ENCODE results near the gene SDR9C7.
"Not testable (repeated sequence)": the region's sequence is repeated elsewhere in the genome, so short reads cannot be mapped to it uniquely, and the experiment has no call there.

Gene SDR9C7

DNA sequence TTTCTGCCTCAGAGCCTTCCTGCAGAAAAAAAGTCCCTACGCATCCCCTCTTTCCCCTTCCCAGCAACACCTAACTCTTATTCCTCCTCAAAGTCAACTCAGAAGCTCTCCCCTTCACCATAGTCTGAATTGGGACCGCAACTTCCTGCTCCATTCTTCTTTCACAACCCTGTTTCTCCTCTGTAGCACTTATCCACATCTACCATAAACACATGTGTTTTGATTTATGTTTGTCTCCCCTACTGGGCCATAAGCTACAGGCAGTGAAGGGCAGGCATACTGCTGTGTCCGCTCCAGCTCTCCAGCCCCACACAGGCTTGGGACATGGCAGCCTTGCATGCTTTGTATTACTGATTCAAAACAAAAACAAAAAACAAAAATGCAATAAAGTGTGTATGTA is 5.9 kb downstream of the SDR9C7 start:
- no peak for DNase-seq (ENCODE audit: extremely low spot score)
- CTCF ChIA-PET = interaction anchor here (1.2 to 2.1 kb wide), 3 partner anchors 170 to 255 kb away, joined by 3 to 5 read pairs (median 3); partner anchors contain the start of gene STAT6
- POLR2A ChIA-PET = no interaction called here
- TF ChIP-seq CTCF (IDR thresholded peaks at IDR 0.05; ENCODE audit: control extremely low read depth, extremely low read depth, low read depth, missing control alignments) = no peak

GRCh38 chr12:56927281-56927680 is 6.9 kb downstream of the SDR9C7 start:
- CTCF ChIA-PET = interaction anchor here (2.1 kb wide), 1 partner anchor 256 kb away, joined by 5 read pairs; no protein-coding TSS in a partner anchor
- POLR2A ChIA-PET = no interaction called here
- no peak for DNase-seq (ENCODE audit: extremely low spot score)
- TF ChIP-seq CTCF (IDR thresholded peaks at IDR 0.05; ENCODE audit: control extremely low read depth, extremely low read depth, low read depth, missing control alignments) = no peak

DNA sequence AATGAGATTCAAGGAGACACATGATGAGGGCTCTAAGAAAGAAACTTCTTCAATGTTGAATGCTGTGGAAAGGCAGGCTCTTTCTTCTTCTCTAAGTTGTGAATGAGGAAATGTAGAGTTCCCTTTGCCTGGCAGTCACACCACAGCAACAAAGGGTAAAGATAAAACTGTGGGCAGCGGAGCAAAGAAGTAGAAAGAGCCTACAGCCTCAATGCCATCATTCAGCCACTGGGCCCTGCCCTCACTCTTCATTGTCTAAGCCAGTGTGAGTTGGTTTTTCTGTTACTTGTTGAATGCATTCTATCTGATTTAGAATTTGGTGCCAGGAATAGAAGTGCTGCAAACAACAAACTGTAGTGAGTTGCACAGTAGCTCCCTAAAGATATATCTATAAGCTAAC is 12.2 kb downstream of the SDR9C7 start:
- CTCF ChIA-PET = no interaction called here
- POLR2A ChIA-PET = no interaction called here
- DNase-seq (ENCODE audit: extremely low spot score) = no peak
- no peak for TF ChIP-seq CTCF (IDR thresholded peaks at IDR 0.05; ENCODE audit: control extremely low read depth, extremely low read depth, low read depth, missing control alignments)

- ChIA-PET CTCF (interaction anchor here (1.1 kb wide), 1 partner anchor 11 kb away, joined by 3 read pairs; no protein-coding TSS in a partner anchor), POLR2A (no interaction called here)
- no peak for TF ChIP-seq CTCF (IDR thresholded peaks at IDR 0.05; ENCODE audit: control extremely low read depth, extremely low read depth, low read depth, missing control alignments)
- DNase-seq (ENCODE audit: extremely low spot score) = no peak
These were observed 12.9 kb downstream of the SDR9C7 start for GRCh38 chr12:56921346-56921745.

- POLR2A ChIA-PET; CTCF ChIA-PET; DNase-seq (ENCODE audit: extremely low spot score): not testable (repeated sequence)
These were observed 16.1 kb downstream of the SDR9C7 start for GRCh38 chr12:56918139-56918538.

- CTCF ChIA-PET = no interaction called here
- TF ChIP-seq CTCF (IDR thresholded peaks at IDR 0.05; ENCODE audit: control extremely low read depth, extremely low read depth, low read depth, missing control alignments) = no peak
These were observed 17.2 kb downstream of the SDR9C7 start for GRCh38 chr12:56916996-56917333.

GRCh38 chr12:56916296-56916995 is 17.8 kb downstream of the SDR9C7 start:
- ChIA-PET POLR2A (no interaction called here), CTCF (interaction anchor here (1.1 kb wide), 1 partner anchor 45 kb away, joined by 3 read pairs; no protein-coding TSS in a partner anchor)
- no peak for TF ChIP-seq CTCF (IDR thresholded peaks at IDR 0.05; ENCODE audit: control extremely low read depth, extremely low read depth, low read depth, missing control alignments)

More at GRCh38 chr12:56916996-56917333, 17.2 kb downstream of the SDR9C7 start:
- no peak for DNase-seq (ENCODE audit: extremely low spot score)
- POLR2A ChIA-PET = no interaction called here

More at GRCh38 chr12:56916296-56916995, 17.8 kb downstream of the SDR9C7 start:
- DNase-seq (ENCODE audit: extremely low spot score) = no peak
